Neutrophil (primary cell): Measurements from ENCODE around the gene CACNA2D1.

ENCODE experiments used
- H3K27ac ChIP-seq: fragments of 200-600 bp; sonication (generic); 2 replicates; pipeline ENCODE4 v1.5.1; 2016; ENCODE audit warnings: mild to moderate bottlenecking, moderate library complexity
- H3K27me3 ChIP-seq: fragments of 200-600 bp; sonication (generic); 2 replicates; pipeline ENCODE4 v1.6.0; 2016; ENCODE audit warnings: mild to moderate bottlenecking
- H3K36me3 ChIP-seq: fragments of 200-600 bp; sonication (generic); 2 replicates; pipeline ENCODE4 v1.5.1; 2017
- H3K4me1 ChIP-seq, 2 experiments: fragments of 200-600 bp in 1 of 2; sonication (generic) in 1 of 2; 1 replicate in 1 of 2; 2 replicates in 1 of 2; pipeline versions ENCODE4 v1.5.1 to v1.6.1; 2013 to 2016; ENCODE audit warnings: low read depth in 1 of 2, low read length in 1 of 2, mild to moderate bottlenecking in 1 of 2, moderate library complexity in 1 of 2; ENCODE audit not compliant: control insufficient read depth in 1 of 2, insufficient read depth in 1 of 2
- H3K4me3 ChIP-seq, 2 experiments: fragments of 200-600 bp in 1 of 2; sonication (generic) in 1 of 2; 1 replicate in 1 of 2; 2 replicates in 1 of 2; pipeline ENCODE4 v1.5.1; 2013 to 2016; ENCODE audit warnings: low read depth in 1 of 2, low read length in 1 of 2, mild to moderate bottlenecking in 1 of 2, moderate library complexity in 1 of 2
- H3K9me3 ChIP-seq: fragments of 200-600 bp; sonication (generic); 2 replicates; pipeline ENCODE4 v1.5.1; 2016
- TF ChIP-seq, protein P1 (sequence below): fragments of 200-600 bp; sonication (generic); IDR thresholded peaks from 2 replicates; pipeline ENCODE4 v1.5.1; 2016; ENCODE audit warnings: antibody characterized with exemption

The CACNA2D1 gene

DNA sequence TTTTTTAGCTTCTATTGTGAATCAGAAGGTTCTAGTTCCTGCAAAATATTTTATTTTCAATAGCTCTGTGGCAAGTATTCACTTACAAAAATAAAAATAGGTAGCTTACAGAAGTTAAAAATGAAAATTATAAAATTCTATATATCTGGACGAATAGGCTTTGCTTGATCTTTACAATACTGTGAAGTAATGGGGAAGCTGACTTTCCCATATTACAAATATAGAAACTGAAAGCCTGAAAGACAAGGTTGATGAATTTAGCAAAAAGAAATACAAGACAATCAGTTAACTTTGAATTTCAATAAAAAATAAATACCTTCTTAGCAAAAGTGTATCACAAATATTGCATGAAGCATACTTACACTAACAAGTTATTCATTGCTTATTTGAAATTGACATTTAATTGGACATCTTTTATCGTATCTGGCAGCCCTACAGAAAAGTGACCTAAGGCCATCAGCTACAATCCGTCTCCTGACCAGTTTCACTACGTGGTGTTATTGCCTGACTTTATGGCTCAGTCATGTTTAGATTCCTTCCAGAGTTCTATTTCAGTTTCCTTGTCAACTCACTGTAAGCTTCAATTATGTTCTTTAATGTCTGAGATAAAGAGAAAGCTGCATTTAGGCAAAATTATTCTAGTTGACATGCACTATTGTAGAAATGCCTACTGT, 363.2 kb downstream of the CACNA2D1 start:
- Histone ChIP-seq H3K9me3 (no peaks in the 10 kb centered on the region), H3K4me1 (no peaks in the 10 kb centered on the region), H3K27me3 (no peaks in the 10 kb centered on the region), H3K4me3 (no peak overlapping the region), H3K27ac (no peak overlapping the region), H3K36me3 (no peaks in the 10 kb centered on the region)
- TF ChIP-seq, protein P1, sequence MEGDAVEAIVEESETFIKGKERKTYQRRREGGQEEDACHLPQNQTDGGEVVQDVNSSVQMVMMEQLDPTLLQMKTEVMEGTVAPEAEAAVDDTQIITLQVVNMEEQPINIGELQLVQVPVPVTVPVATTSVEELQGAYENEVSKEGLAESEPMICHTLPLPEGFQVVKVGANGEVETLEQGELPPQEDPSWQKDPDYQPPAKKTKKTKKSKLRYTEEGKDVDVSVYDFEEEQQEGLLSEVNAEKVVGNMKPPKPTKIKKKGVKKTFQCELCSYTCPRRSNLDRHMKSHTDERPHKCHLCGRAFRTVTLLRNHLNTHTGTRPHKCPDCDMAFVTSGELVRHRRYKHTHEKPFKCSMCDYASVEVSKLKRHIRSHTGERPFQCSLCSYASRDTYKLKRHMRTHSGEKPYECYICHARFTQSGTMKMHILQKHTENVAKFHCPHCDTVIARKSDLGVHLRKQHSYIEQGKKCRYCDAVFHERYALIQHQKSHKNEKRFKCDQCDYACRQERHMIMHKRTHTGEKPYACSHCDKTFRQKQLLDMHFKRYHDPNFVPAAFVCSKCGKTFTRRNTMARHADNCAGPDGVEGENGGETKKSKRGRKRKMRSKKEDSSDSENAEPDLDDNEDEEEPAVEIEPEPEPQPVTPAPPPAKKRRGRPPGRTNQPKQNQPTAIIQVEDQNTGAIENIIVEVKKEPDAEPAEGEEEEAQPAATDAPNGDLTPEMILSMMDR, result no peak

DNA sequence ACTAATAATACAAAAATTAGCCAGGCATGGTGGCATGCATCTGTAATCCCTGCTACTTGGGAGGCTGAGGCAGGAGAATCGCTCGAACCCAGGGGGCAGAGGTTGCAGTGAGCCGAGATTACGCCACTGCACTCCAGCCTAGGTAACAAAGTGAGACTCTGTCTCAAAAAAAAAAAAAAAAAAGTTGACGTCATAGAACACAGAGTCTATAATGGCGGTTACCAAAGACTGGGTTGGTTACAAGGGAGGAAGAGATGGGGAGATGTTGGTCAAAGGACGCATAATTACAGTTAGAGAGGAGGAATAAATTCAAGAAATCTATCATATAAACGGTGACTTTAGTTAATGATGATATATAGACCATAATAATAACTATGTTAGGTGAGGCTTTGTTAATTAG, 364.1 kb downstream of the CACNA2D1 start:
- H3K9me3 ChIP-seq, result no peaks in the 10 kb centered on the region
- TF ChIP-seq, protein P1, result no peak
- H3K27ac ChIP-seq, result no peak overlapping the region
- no peak overlapping the region for H3K4me3 ChIP-seq
- no peaks in the 10 kb centered on the region for H3K36me3 ChIP-seq
- H3K4me1 ChIP-seq, result no peaks in the 10 kb centered on the region
- H3K27me3 ChIP-seq, result no peaks in the 10 kb centered on the region

DNA sequence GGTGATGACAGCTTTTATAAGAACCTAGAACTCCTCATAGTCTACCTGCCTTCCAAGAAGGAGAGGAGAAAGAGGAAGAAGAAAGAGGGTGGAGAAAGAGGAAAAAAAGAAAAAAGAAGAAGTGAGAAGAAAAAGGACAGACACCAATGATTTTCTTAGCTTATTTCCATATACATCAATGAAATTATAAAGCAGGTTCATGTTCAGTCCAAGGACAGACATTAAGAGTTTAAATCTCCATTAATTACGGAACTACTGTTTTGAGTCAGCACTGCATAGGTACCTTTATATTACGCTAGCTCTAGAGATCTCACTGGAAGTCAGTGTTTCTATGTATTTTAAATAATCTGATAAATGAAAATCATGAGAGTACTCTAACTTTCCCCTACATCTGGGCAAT, 364.8 kb downstream of the CACNA2D1 start:
- no peaks in the 10 kb centered on the region for H3K9me3 ChIP-seq
- H3K27ac ChIP-seq, result no peak overlapping the region
- H3K27me3 ChIP-seq, result no peaks in the 10 kb centered on the region
- H3K36me3 ChIP-seq, result no peaks in the 10 kb centered on the region
- no peak overlapping the region for H3K4me3 ChIP-seq
- no peaks in the 10 kb centered on the region for H3K4me1 ChIP-seq
- TF ChIP-seq, protein P1, result no peak

DNA sequence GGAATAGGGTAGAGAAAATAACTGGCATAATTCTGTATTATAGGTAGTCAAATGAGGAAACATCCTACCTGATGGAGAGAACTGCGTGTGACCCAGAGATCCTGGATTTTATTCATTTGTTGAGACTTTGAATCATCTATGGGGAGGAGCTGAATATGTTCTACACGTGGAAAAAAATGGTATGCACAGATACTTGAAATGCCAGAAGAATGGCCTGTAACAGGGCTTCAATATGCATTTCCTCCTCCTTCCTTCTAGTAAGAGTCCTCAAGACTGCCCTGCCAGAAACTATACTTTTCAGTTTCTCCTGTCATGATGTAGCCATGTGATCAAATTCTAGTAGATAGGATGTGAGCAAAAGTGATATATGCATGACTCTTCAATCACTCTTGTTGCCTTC, 372.1 kb downstream of the CACNA2D1 start:
- H3K4me3 ChIP-seq, result no peak overlapping the region
- no peaks in the 10 kb centered on the region for H3K4me1 ChIP-seq
- no peaks in the 10 kb centered on the region for H3K9me3 ChIP-seq
- no peaks in the 10 kb centered on the region for H3K27me3 ChIP-seq
- no peaks in the 10 kb centered on the region for H3K36me3 ChIP-seq
- TF ChIP-seq, protein P1, result no peak
- no peak overlapping the region for H3K27ac ChIP-seq

DNA sequence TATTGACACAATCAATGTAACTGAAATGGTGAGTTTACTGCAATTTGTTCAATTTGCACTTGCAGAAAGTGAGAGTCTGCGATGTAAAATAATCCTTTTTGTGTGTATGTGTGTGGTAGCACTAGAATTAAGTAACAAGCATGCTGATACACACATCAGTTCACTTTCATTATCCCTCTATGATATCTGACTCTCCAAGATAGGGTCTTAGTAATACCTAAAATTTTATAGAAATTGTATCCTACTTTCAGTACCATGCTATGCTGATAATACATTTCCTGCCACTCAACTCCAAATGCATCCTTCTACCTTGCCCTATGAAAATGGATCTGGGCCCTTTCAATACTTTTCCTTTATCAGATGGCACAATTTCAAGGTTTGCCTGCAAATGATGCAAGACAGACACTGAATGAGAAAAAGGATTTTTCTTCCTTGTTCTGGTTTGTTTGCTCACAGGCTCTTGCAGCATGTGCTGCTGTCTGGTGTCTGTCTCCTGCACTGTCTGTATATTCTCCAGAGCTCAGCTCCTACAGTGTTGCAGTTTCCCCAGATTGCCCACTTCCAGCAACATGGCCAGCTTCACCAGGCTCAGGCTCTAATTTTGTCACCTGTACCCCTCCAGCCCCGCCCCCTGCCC, 375.8 kb downstream of the CACNA2D1 start:
- no peaks in the 10 kb centered on the region for H3K27me3 ChIP-seq
- no peak overlapping the region for H3K4me3 ChIP-seq
- no peaks in the 10 kb centered on the region for H3K4me1 ChIP-seq
- TF ChIP-seq, protein P1, result no peak
- no peaks in the 10 kb centered on the region for H3K36me3 ChIP-seq
- H3K9me3 ChIP-seq, result no peaks in the 10 kb centered on the region
- no peak overlapping the region for H3K27ac ChIP-seq
